Spleen (tissue), 11 donors: ENCODE measurements around the gene SLCO1B3. TPM values are rescaled to one million over a fixed set of nuclear protein-coding genes. Genes with fewer than 3 reads are reported as not detected.

Experiments
- DNase-seq: peaks from one replicate; pipeline ENCODE4 v3.0.0-alpha.2; 2020
- H3K27ac ChIP-seq, 8 donors: fragments of 200-600 bp; sonication (generic) in 7 of 8; 1 replicate in 4 of 8; 2 replicates in 4 of 8; pipeline versions ENCODE4 v1.5.0 to v1.8.0; 2016 to 2021; ENCODE audit warnings: inconsistent platforms in 4 of 8, mild to moderate bottlenecking in 4 of 8, moderate library complexity in 1 of 8
- H3K27me3 ChIP-seq, 7 donors: fragments of 200-600 bp; sonication (generic) in 6 of 7; replicated peaks in 1 of 7; 1 replicate in 4 of 7; 2 replicates in 3 of 7; pipeline versions ENCODE4 v1.5.0 to v1.8.0; 2016 to 2021; ENCODE audit warnings: inconsistent platforms in 3 of 7, mild to moderate bottlenecking in 1 of 7
- H3K36me3 ChIP-seq, 6 donors: fragments of 200-600 bp; sonication (generic) in 5 of 6; 1 replicate in 4 of 6; 2 replicates in 2 of 6; pipeline versions ENCODE4 v1.5.0 to v1.8.0; 2016 to 2021; ENCODE audit warnings: inconsistent platforms in 2 of 6
- H3K4me1 ChIP-seq, 6 donors: fragments of 200-600 bp; sonication (generic) in 5 of 6; 1 replicate in 3 of 6; 2 replicates in 3 of 6; pipeline versions ENCODE4 v1.5.0 to v1.8.0; 2016 to 2021; ENCODE audit warnings: inconsistent platforms in 3 of 6
- H3K4me3 ChIP-seq, 8 donors: fragments of 200-600 bp; sonication (generic) in 7 of 8; 1 replicate in 4 of 8; 2 replicates in 4 of 8; pipeline versions ENCODE4 v1.5.0 to v1.8.0; 2016 to 2021; ENCODE audit warnings: inconsistent platforms in 4 of 8, mild to moderate bottlenecking in 4 of 8, moderate library complexity in 2 of 8
- H3K9me3 ChIP-seq, 8 donors: fragments of 200-600 bp; sonication (generic) in 7 of 8; 1 replicate in 4 of 8; 2 replicates in 4 of 8; pipeline versions ENCODE4 v1.5.0 to v1.8.0; 2016 to 2021; ENCODE audit warnings: inconsistent platforms in 4 of 8
- POLR2A ChIP-seq, 3 donors: fragments of 450-650 bp; IDR thresholded peaks; one replicate each; pipeline ENCODE4 v1.5.1; 2017; ENCODE audit warnings: antibody characterized with exemption in 3 of 3, mild to moderate bottlenecking in 1 of 3
- POLR2AphosphoS5 ChIP-seq, 3 donors: sonication (generic); formaldehyde crosslinking; IDR thresholded peaks; one replicate each; pipeline ENCODE4 v1.5.1; 2017; ENCODE audit warnings: antibody characterized with exemption in 3 of 3
- WGBS, 5 donors: extraction: QIAGEN DNeasy Blood & Tissue Kit in 3 of 5; methylation state at CpG; one replicate each; pipeline versions ENCODE4 v1.1.5 to v1.1.7; 2013 to 2018; 5-methylcytosine and 5-hydroxymethylcytosine counted together
- intact Hi-C: fragments of 100-400 bp; cut with DNase I; formaldehyde crosslinking; loops from one replicate; pipeline ENCODE4 v1.15.0; 2023; ENCODE audit warnings: low total_unique reads
- polyA plus RNA-seq, 3 donors: library from polyadenylated mRNA; stranded (reverse); fragments of 200-250 nt; gene quantifications; one replicate each; pipeline ENCODE4 v1.2.1, GENCODE V29; 2013
- total RNA-seq, 7 donors: library from RNA; depleted of rRNA in 3 of 7; stranded (reverse); fragments of >200 nt in 3 of 7; fragmentation: NEBNext Ultra II Directional in 4 of 7; extraction: Animal tissue kit (Norgen Biotek cat#: 25700) in 4 of 7; gene quantifications; one replicate each; pipeline versions ENCODE4 v1.1.0 to v1.2.1, GENCODE V29; 2016 to 2021
- TF ChIP-seq, protein P1 (sequence below), 11 experiments: fragments of 200-600 bp in 7 of 11; fragments of 450-650 bp in 4 of 11; sonication (generic) in 4 of 11; IDR thresholded peaks in 8 of 11; conservative IDR thresholded peaks in 3 of 11; 1 replicate in 7 of 11; 2 replicates in 4 of 11; pipeline versions ENCODE4 v1.4.0 to v1.8.0; 2016 to 2021; ENCODE audit warnings: antibody characterized with exemption in 11 of 11, inconsistent platforms in 4 of 11, mild to moderate bottlenecking in 1 of 11
- donor health status: healthy with polysubstance abuse.
- donor health status: DM: no; HTN: no; CAD: no; lungs with moderate emphysema.
- donor health status: DM: no; HTN: no; CAD: no.
- donor health status: Bipolar disorder and iron deficiency.
- donor health status: healthy.
- donor health status: DM: no; HTN: no; CAD: no.
- donor health status: DM: yes; HTN: yes; CAD: no.

SLCO1B3 gene
- total and polyA plus RNA-seq, 10 donors = 0.03 TPM; not detected in 9

DNA sequence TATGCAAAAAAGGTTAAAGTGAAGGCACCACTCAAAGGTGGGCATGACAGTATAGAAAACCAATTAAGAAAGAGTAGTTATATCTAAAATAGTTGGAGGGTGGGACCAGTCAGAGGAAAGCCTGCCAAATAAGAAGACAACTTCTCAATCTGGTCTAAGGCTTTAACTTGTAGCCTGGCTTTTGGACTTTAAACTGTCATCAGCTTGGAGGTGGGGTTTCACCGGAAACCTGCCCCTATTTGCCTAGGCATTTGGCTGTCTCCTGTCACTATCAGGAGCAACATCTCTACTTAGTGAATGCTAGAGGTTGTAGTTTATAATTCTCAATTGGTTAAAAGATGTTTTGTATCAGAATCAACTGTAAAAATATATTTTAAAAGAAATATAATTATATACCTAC is 107.3 kb downstream of the SLCO1B3 start:
- Histone ChIP-seq H3K27me3 (no peaks in the 10 kb centered on the region), H3K36me3 (no peaks in the 10 kb centered on the region), H3K4me1 (no peaks in the 10 kb centered on the region), H3K4me3 (no peak overlapping the region), H3K27ac (no peak overlapping the region), H3K9me3 (peaks cover 0 to 17% (median 4%) of the 10 kb centered on the region in 8 donors)
- TF ChIP-seq POLR2AphosphoS5 (IDR thresholded peaks at IDR 0.05) (no peak), POLR2A (IDR thresholded peaks at IDR 0.05) (no peak)
- TF ChIP-seq, protein P1, sequence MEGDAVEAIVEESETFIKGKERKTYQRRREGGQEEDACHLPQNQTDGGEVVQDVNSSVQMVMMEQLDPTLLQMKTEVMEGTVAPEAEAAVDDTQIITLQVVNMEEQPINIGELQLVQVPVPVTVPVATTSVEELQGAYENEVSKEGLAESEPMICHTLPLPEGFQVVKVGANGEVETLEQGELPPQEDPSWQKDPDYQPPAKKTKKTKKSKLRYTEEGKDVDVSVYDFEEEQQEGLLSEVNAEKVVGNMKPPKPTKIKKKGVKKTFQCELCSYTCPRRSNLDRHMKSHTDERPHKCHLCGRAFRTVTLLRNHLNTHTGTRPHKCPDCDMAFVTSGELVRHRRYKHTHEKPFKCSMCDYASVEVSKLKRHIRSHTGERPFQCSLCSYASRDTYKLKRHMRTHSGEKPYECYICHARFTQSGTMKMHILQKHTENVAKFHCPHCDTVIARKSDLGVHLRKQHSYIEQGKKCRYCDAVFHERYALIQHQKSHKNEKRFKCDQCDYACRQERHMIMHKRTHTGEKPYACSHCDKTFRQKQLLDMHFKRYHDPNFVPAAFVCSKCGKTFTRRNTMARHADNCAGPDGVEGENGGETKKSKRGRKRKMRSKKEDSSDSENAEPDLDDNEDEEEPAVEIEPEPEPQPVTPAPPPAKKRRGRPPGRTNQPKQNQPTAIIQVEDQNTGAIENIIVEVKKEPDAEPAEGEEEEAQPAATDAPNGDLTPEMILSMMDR (IDR thresholded peaks at IDR 0.05 in 8 of 11, conservative IDR thresholded peaks at IDR 0.05 in 3 of 11) = no peak
- intact Hi-C loops = no loop called here
- 87 to 100% (median 97%) methylated on average over 1 of the region's 1 CpG for WGBS, 5 donors
- no peak for DNase-seq

DNA sequence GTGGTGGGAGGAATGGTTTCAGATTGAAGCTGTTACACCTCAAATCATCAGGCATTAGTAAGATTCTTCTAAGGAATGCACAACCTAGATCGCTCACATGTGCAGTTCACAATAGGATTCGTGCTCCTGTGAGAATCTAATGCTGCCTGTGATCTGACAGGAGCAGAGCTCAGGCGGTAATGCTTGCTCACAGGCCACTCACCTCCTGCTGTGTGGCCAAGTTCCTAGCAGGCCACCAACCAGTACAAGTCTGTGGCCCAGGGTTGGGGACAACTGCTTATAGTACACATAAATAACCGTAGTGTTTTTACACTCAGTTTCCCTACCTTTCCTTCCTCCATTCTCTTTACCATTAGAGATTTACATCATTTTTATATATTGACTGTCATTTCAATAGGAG is 121.4 kb downstream of the SLCO1B3 start:
- H3K27me3 ChIP-seq = no peaks in the 10 kb centered on the region
- no peaks in the 10 kb centered on the region for H3K4me1 ChIP-seq
- H3K9me3 ChIP-seq = peaks cover 0 to 31% (median 8%) of the 10 kb centered on the region in 8 donors
- WGBS, 5 donors = 74 to 86% (median 81%) methylated on average over 4 of the region's 4 CpGs
- no peak overlapping the region for H3K27ac ChIP-seq
- DNase-seq = no peak
- no peaks in the 10 kb centered on the region for H3K36me3 ChIP-seq
- H3K4me3 ChIP-seq = no peak overlapping the region
- TF ChIP-seq, protein P1 (IDR thresholded peaks at IDR 0.05 in 8 of 11, conservative IDR thresholded peaks at IDR 0.05 in 3 of 11) = no peak
- TF ChIP-seq POLR2A (IDR thresholded peaks at IDR 0.05) (no peak), POLR2AphosphoS5 (IDR thresholded peaks at IDR 0.05) (no peak)
- intact Hi-C loops = no loop called here

DNA sequence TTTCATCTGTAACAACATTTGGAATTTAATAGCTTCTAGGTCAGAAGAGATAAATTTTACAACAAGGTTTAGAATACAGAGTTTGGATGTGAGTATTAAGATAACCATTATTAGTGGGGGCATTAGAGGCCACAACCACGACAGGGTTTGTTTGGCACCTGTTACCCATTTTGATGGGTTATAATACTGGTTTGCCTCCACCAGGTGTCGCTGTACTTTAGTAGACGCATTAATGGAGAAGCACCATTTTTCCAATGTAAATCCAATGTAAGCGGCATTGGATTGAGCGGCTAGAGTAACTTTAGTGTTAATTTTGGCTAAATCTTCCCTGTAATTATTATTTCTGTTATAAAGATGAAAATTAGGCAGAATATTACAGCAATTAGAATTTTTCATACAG is 136.2 kb downstream of the SLCO1B3 start:
- intact Hi-C loops = no loop called here

DNA sequence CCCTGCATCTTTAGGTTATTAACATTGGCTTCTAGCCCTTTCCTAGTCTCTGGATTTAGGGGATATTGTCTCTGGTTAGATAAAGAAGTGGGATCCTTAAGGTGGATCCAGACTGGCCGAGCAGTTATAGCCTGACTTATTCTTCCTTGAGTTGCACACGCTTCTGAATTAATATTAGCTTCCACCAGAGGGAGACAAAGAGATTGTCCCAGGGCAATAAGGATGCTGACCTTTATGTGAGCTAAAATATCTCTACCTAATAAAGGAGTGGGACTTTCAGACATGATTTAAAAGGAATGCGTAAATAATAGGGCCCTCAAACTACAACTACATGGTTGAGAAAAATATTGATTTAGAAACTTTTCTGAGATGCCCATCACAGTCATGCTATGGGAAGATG is 139.7 kb downstream of the SLCO1B3 start:
- Histone ChIP-seq H3K4me1 (no peaks in the 10 kb centered on the region), H3K9me3 (peaks cover 0 to 3% (median 0%) of the 10 kb centered on the region in 8 donors), H3K27me3 (no peaks in the 10 kb centered on the region), H3K27ac (no peak overlapping the region), H3K4me3 (no peak overlapping the region), H3K36me3 (no peaks in the 10 kb centered on the region)
- TF ChIP-seq, protein P1 (IDR thresholded peaks at IDR 0.05 in 8 of 11, conservative IDR thresholded peaks at IDR 0.05 in 3 of 11) = peak in 3 of 11 experiments; percentile 11 to 22 (median 17)
- TF ChIP-seq POLR2AphosphoS5 (IDR thresholded peaks at IDR 0.05) = no peak
- intact Hi-C loops = no loop called here
- no peak for DNase-seq
- WGBS, 5 donors = 61 to 74% (median 65%) methylated on average over 3 of the region's 3 CpGs

More for the DNA sequence above, 136.2 kb downstream of the SLCO1B3 start:
- Histone ChIP-seq H3K27me3 (no peaks in the 10 kb centered on the region), H3K27ac (no peak overlapping the region), H3K4me3 (no peak overlapping the region), H3K36me3 (no peaks in the 10 kb centered on the region), H3K4me1 (no peaks in the 10 kb centered on the region), H3K9me3 (no peaks in the 10 kb centered on the region)
- no peak for DNase-seq
- 47 to 56% (median 51%) methylated on average over 5 of the region's 5 CpGs for WGBS, 5 donors
- TF ChIP-seq, protein P1 (IDR thresholded peaks at IDR 0.05 in 8 of 11, conservative IDR thresholded peaks at IDR 0.05 in 3 of 11) = peak in 3 of 11 experiments; percentile 10 to 25 (median 11)
- no peak for TF ChIP-seq POLR2A (IDR thresholded peaks at IDR 0.05)
- TF ChIP-seq POLR2AphosphoS5 (IDR thresholded peaks at IDR 0.05) = no peak
